Breast epithelium (tissue), 4 donors: ENCODE measurements around the gene HNRNPF. TPM values are rescaled to one million over a fixed set of nuclear protein-coding genes. Genes with fewer than 3 reads are reported as not detected.

Experiments
- DNase-seq, 2 donors: peaks; one replicate each; pipeline ENCODE4 v3.0.0-alpha.2; 2019; ENCODE audit warnings: low spot score in 2 of 2
- H3K27ac ChIP-seq, 2 donors: fragments of 200-600 bp; sonication (generic) in 1 of 2; one replicate each; pipeline ENCODE4 v1.5.1; 2016 to 2019; ENCODE audit warnings: mild to moderate bottlenecking in 1 of 2
- H3K27me3 ChIP-seq, 2 donors: fragments of 200-600 bp; sonication (generic) in 1 of 2; one replicate each; pipeline versions ENCODE4 v1.5.1 to v1.6.0; 2017 to 2019; ENCODE audit warnings: control low read depth in 1 of 2, mild to moderate bottlenecking in 1 of 2
- H3K36me3 ChIP-seq: fragments of 200-600 bp; one replicate; pipeline ENCODE4 v1.5.1; 2019
- H3K4me1 ChIP-seq, 2 donors: fragments of 200-600 bp; sonication (generic); one replicate each; pipeline ENCODE4 v1.5.1; 2016 to 2019; ENCODE audit warnings: control low read depth in 1 of 2
- H3K4me3 ChIP-seq, 3 donors: fragments of 200-600 bp; sonication (generic); 1 replicate in 2 of 3; 2 replicates in 1 of 3; pipeline ENCODE4 v1.5.1; 2016 to 2019; ENCODE audit warnings: mild to moderate bottlenecking in 3 of 3, moderate library complexity in 2 of 3
- H3K9me3 ChIP-seq, 2 donors: fragments of 200-600 bp; sonication (generic) in 1 of 2; one replicate each; pipeline ENCODE4 v1.5.1; 2016 to 2019; ENCODE audit warnings: control low read depth in 1 of 2
- POLR2A ChIP-seq: fragments of 450-650 bp; IDR thresholded peaks from one replicate; pipeline ENCODE4 v1.6.1; 2016; ENCODE audit warnings: antibody characterized with exemption, mild to moderate bottlenecking, moderate library complexity
- POLR2AphosphoS5 ChIP-seq, 3 donors: sonication (generic); formaldehyde crosslinking; IDR thresholded peaks; one replicate each; pipeline ENCODE4 v1.6.1; 2017; ENCODE audit warnings: antibody characterized with exemption in 3 of 3
- intact Hi-C: fragments of 100-400 bp; cut with DNase I; formaldehyde crosslinking; loops from one replicate; pipeline ENCODE4 v1.15.1; 2023; ENCODE audit warnings: low total_unique reads
- total RNA-seq, 3 donors: library from RNA; depleted of rRNA; stranded (reverse); fragments of >200 nt; gene quantifications; one replicate each; pipeline ENCODE4 v1.1.0, GENCODE V29; 2016
- TF ChIP-seq, protein P1 (sequence below), 3 donors: fragments of 450-650 bp; IDR thresholded peaks; one replicate each; pipeline ENCODE4 v1.5.1; 2016 to 2017; ENCODE audit warnings: antibody characterized with exemption in 3 of 3, mild to moderate bottlenecking in 3 of 3, moderate library complexity in 3 of 3

The HNRNPF gene
- total RNA-seq, 3 donors from 2014 or later: 175 to 213 (median 207) TPM

DNA sequence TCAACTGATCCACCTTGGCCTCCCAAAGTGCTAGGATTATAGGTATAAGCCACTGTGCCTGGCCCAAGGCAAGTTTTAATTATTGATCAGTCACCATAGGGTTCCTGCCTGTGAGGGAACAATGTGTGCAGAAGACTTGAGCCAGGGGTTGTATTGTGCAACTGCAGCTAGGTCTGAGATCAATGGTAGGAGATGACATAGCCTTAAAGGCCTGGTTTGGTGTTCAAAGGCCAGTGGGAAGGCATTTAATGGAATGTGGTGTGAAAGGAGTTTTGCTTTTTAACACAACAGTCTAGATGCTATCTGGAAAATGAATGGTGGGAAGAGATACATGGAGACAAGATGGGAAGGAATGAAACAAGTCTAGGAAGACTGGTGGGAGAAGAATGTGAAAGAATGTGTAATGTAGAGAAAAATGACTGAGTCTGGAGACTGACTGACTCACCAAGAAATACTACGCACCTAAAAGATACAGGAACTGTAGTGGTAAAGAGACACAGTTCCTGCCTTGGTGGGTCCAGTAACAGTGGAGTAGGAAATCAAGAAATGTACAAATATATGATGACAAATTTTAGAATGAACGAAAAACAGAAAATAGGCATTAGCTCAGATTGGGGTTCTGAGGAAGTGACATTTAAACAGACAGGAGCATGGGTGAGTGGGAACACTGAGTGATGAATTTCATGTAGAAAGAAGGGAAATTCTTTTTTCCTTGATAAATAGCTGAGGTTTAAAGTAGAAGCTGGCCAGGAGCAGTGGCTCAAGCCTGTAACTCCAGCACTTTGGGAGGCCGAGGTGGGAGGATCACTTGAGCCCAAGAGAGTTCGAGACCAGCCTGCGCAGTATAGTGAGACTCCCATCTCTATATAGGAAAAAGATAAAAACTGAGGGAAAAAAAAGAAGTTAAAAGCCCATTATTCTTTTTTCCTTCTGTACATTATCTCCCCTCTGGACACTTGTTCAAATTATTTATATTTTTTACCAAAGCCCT lies 9.4 kb downstream of the HNRNPF start:
- no peak overlapping the region for H3K4me3 ChIP-seq
- no peaks in the 10 kb centered on the region for H3K27me3 ChIP-seq
- peaks cover 0 to 18% of the 10 kb centered on the region in 2 donors for H3K4me1 ChIP-seq
- no peaks in the 10 kb centered on the region for H3K9me3 ChIP-seq
- intact Hi-C loops: no loop called here
- TF ChIP-seq POLR2A (no peak), POLR2AphosphoS5 (IDR thresholded peaks at IDR 0.05) (no peak)
- TF ChIP-seq, protein P1, sequence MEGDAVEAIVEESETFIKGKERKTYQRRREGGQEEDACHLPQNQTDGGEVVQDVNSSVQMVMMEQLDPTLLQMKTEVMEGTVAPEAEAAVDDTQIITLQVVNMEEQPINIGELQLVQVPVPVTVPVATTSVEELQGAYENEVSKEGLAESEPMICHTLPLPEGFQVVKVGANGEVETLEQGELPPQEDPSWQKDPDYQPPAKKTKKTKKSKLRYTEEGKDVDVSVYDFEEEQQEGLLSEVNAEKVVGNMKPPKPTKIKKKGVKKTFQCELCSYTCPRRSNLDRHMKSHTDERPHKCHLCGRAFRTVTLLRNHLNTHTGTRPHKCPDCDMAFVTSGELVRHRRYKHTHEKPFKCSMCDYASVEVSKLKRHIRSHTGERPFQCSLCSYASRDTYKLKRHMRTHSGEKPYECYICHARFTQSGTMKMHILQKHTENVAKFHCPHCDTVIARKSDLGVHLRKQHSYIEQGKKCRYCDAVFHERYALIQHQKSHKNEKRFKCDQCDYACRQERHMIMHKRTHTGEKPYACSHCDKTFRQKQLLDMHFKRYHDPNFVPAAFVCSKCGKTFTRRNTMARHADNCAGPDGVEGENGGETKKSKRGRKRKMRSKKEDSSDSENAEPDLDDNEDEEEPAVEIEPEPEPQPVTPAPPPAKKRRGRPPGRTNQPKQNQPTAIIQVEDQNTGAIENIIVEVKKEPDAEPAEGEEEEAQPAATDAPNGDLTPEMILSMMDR (IDR thresholded peaks at IDR 0.05): no peak
- no peak for DNase-seq
- no peak overlapping the region for H3K27ac ChIP-seq
- no peaks in the 10 kb centered on the region for H3K36me3 ChIP-seq

DNA sequence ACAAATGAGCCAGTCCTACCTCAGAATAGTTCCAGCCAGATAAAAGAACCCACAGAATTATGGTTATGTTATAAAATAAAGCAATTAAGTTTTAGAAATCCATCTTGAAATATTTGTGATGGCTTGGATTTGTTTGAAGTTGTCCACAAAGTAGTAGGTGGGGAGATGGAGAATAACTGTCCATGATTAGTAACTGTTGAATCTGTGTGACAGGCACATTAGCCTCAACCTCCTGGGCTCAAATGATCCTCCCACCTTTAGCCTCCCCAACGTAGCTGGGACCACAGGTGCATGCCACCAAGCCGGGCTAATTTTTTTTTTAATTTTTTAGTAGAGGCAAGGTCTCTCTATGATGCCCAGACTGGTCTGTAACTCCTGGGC lies 10.1 kb downstream of the HNRNPF start:
- Histone ChIP-seq H3K4me1 (peaks cover 0 to 18% of the 10 kb centered on the region in 2 donors), H3K36me3 (no peaks in the 10 kb centered on the region), H3K27ac (peak overlapping the region in 1 of 2 donors; percentile 99), H3K9me3 (no peaks in the 10 kb centered on the region), H3K4me3 (no peak overlapping the region), H3K27me3 (no peaks in the 10 kb centered on the region)
- no peak for DNase-seq
- TF ChIP-seq POLR2AphosphoS5 (IDR thresholded peaks at IDR 0.05) (no peak), POLR2A (no peak)
- TF ChIP-seq, protein P1 (IDR thresholded peaks at IDR 0.05): no peak
- intact Hi-C loops: no loop called here

DNA sequence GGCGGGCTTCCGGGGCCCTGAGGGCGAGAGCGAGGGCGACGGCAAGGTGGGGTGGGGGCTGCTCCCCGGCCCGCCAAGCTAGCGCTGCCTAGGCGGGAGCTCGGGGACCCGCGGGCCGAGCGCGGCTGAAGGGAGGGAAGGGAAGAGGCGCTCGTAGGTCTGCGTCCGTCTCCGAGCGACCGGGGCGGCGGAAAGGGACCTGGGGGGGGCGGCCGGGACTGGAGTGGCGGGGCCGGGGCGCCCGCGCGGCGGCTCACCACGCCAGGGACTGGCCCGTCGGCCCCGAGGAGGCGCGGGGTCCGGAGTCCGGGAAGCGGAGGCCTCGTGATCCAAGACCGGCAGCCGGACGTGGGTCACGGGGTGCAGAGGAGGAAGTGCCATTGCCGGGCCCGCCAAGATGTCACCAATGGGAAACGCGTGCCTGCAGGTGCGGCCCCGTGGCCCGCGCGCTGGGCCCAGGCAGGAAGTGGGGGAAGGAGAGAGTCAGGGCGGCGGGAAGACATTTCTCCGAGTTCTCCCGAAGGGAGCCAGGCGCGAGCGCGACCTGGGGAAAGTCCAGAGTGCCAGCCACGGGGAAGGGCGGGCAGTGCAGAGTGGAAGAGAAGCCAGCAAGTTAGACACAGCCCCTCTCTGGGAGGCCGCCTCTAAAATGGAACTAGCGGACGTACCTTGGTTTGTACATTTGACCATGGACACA lies 11.9 kb downstream of the HNRNPF start:
- TF ChIP-seq, protein P1 (IDR thresholded peaks at IDR 0.05): no peak
- peak; percentile 73 to 94 (median 83) for TF ChIP-seq POLR2AphosphoS5 (IDR thresholded peaks at IDR 0.05)
- peak; percentile 28 for TF ChIP-seq POLR2A
- Histone ChIP-seq H3K4me1 (peaks cover 0 to 18% of the 10 kb centered on the region in 2 donors), H3K36me3 (no peaks in the 10 kb centered on the region), H3K27ac (peak overlapping the region; percentile 97 to 99), H3K4me3 (peak overlapping the region; percentile 72 to 84 (median 80)), H3K27me3 (no peaks in the 10 kb centered on the region), H3K9me3 (no peaks in the 10 kb centered on the region)
- intact Hi-C loops: no loop called here
- peak; percentile 84 to 89 for DNase-seq

DNA sequence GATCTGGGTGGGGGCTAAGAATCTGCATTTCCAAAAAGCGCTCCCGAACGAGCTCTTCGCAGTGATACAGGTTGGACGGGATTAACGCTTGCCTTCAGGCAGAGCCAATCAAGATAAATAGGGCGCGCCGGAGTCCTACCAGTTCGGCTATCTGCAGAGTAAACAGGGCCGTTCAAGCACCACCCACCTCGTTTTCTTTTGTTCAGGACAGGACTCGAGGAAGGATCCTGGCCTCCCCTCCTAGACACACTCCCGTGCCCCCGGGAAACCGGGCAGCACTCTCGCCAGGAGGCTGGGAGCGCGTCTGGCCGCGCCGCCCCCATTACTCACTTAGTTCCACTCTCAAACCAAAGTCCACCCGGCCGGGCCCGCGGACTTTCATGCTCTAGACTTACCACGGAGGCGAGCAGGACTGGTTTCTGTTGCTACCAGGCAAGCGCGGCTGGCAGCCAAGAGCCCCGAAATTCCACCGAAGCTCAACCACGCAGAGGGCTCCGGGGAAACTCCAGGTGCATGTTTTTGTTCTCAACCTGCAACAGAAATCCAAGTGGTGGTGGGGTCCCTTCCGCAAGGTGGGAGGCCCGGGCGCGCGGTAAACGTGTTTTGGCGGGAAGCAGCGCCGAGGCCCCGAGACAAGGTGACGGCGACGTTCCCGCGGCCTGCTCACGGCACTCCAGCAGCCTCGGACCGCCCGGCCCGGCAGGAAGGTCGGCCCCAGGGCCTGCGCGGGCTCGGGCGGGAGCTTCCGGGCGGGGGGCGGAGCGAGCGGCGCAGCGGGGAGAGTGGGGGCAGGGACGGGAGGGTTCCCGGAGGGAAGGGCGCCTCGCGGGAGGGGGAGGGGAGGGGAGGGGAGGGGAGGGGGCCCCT lies 12.7 kb downstream of the HNRNPF start:
- peak; percentile 60 to 81 for DNase-seq
- TF ChIP-seq POLR2AphosphoS5 (IDR thresholded peaks at IDR 0.05): peak; percentile 33 to 45 (median 34)
- TF ChIP-seq, protein P1 (IDR thresholded peaks at IDR 0.05): no peak
- TF ChIP-seq POLR2A: no peak
- Histone ChIP-seq H3K36me3 (no peaks in the 10 kb centered on the region), H3K27ac (peak overlapping the region; percentile 97 to 99), H3K4me3 (peak overlapping the region; percentile 72 to 84 (median 80)), H3K4me1 (peaks cover 0 to 18% of the 10 kb centered on the region in 2 donors), H3K27me3 (no peaks in the 10 kb centered on the region), H3K9me3 (no peaks in the 10 kb centered on the region)
- intact Hi-C loops: no loop called here
